ENCODE data around the gene RCSD1.

GRCh38 chr1:167618366-167618765 lies 11.7 kb upstream of the RCSD1 start:
- TF ChIP-seq CTCF (conservative IDR thresholded peaks at IDR 0.05; ENCODE audit: low read depth, low read length): no peak
- no peak for TF ChIP-seq EZH2 (IDR thresholded peaks at IDR 0.05; ENCODE audit: borderline replicate concordance, low read depth, low read length, poor library complexity, severe bottlenecking)

Data from A673 (cell line).